GM21529 (cell line): Measurements from ENCODE around the gene BST1.
A peak's percentile ranks its signal among the peaks of the same experiment; 100 is the strongest.

Experiments
- ATAC-seq: cut with Tn5 transposase; IDR thresholded peaks from one replicate; pipeline ENCODE4 v1.9.1; 2021; ENCODE audit not compliant: unreplicated experiment

BST1 gene

GRCh38 chr4:15675356-15675755 lies 27.5 kb upstream of the BST1 start:
- ATAC-seq, result no peak

- ATAC-seq, result no peak
These were observed 26.8 kb upstream of the BST1 start for GRCh38 chr4:15676039-15676438.

GRCh38 chr4:15676899-15677298 lies 26.0 kb upstream of the BST1 start:
- ATAC-seq, result no peak

GRCh38 chr4:15677507-15677988 lies 25.3 kb upstream of the BST1 start:
- no peak for ATAC-seq

- ATAC-seq, result no peak
These were observed 21.8 kb upstream of the BST1 start for GRCh38 chr4:15681067-15681371.

GRCh38 chr4:15681372-15682241 lies 21.3 kb upstream of the BST1 start, which contains the start of gene FAM200B:
TSS of gene FAM200B (plus strand) at chr4:15681827. CDS start at chr4:15686978, 5,151 bp downstream.
- peak; percentile 91 for ATAC-seq

- ATAC-seq, result peak; percentile 5
These were observed 20.4 kb upstream of the BST1 start for GRCh38 chr4:15682242-15683142.

GRCh38 chr4:15683143-15683495 lies 19.7 kb upstream of the BST1 start:
- no peak for ATAC-seq

GRCh38 chr4:15684498-15684897 lies 18.4 kb upstream of the BST1 start:
- no peak for ATAC-seq

- ATAC-seq, result no peak
These were observed 14.8 kb upstream of the BST1 start for GRCh38 chr4:15688051-15688450.

GRCh38 chr4:15689540-15689939 lies 13.3 kb upstream of the BST1 start:
- ATAC-seq, result no peak

- no peak for ATAC-seq
These were observed 12.7 kb upstream of the BST1 start for GRCh38 chr4:15690020-15690809.

GRCh38 chr4:15691346-15692135 lies 11.3 kb upstream of the BST1 start:
- ATAC-seq, result no peak

- no peak for ATAC-seq
These were observed 10.3 kb upstream of the BST1 start for GRCh38 chr4:15692602-15693001.

- no peak for ATAC-seq
These were observed 8.4 kb upstream of the BST1 start for GRCh38 chr4:15694431-15694830.

- ATAC-seq, result no peak
These were observed 7.6 kb upstream of the BST1 start for GRCh38 chr4:15695240-15695699.

GRCh38 chr4:15695729-15696128 lies 7.1 kb upstream of the BST1 start:
- ATAC-seq, result no peak

GRCh38 chr4:15696866-15697265 lies 6.0 kb upstream of the BST1 start:
- ATAC-seq, result no peak

- no peak for ATAC-seq
These were observed 574 bp downstream of the BST1 start for GRCh38 chr4:15703439-15703838.

- no peak for ATAC-seq
These were observed 1.3 kb downstream of the BST1 start for GRCh38 chr4:15704129-15704528.
